Umbilical cord (tissue), 2 donors: ENCODE results near the gene CATSPERD. TPM values are rescaled to one million over a fixed set of nuclear protein-coding genes. Genes with fewer than 3 reads are reported as not detected.
A peak's percentile ranks its signal among the peaks of the same experiment; 100 is the strongest.
"Not testable (repeated sequence)": the region's sequence is repeated elsewhere in the genome, so short reads cannot be mapped to it uniquely, and the experiment has no call there.

Source experiments
- DNase-seq: peaks from one replicate; pipeline ENCODE4 v3.0.0-alpha.2; 2015; ENCODE audit warnings: low spot score
- total RNA-seq: library from RNA; depleted of rRNA; stranded (reverse); fragments of >200 nt; gene quantifications from one replicate; pipeline ENCODE4 v1.2.3, GENCODE V29; 2014; ENCODE audit warnings: low replicate concordance; ENCODE audit not compliant: insufficient read depth

Gene CATSPERD
- total RNA-seq, 1 donor from 2014 or later: not detected

GRCh38 chr19:5684694-5685430 lies 35.6 kb upstream of the CATSPERD start:
- no peak for DNase-seq

GRCh38 chr19:5686326-5686646 lies 34.2 kb upstream of the CATSPERD start:
- DNase-seq: no peak

- peak; percentile 92 for DNase-seq
Measured at GRCh38 chr19:5686647-5687359, 33.6 kb upstream of the CATSPERD start.

GRCh38 chr19:5687360-5688198 lies 32.9 kb upstream of the CATSPERD start:
- DNase-seq: no peak

GRCh38 chr19:5688262-5688881 lies 32.1 kb upstream of the CATSPERD start:
- not testable (repeated sequence) for DNase-seq

GRCh38 chr19:5690125-5690954 lies 30.1 kb upstream of the CATSPERD start, which contains the start of gene RPL36:
Gene RPL36 (plus strand): TSS chr19:5690295. CDS start chr19:5690508, 213 bp downstream.
- peak; percentile 98 for DNase-seq

- peak; percentile 56 for DNase-seq
Measured at GRCh38 chr19:5690955-5691821, 29.2 kb upstream of the CATSPERD start.

- DNase-seq: no peak
Measured at GRCh38 chr19:5691822-5692722, 28.4 kb upstream of the CATSPERD start.

GRCh38 chr19:5692723-5693194 lies 27.7 kb upstream of the CATSPERD start:
- DNase-seq: no peak

GRCh38 chr19:5693195-5694166 lies 27.0 kb upstream of the CATSPERD start:
- DNase-seq: no peak

- DNase-seq: no peak
Measured at GRCh38 chr19:5694167-5694955, 26.1 kb upstream of the CATSPERD start.

- DNase-seq: no peak
Measured at GRCh38 chr19:5694956-5695648, 25.3 kb upstream of the CATSPERD start.

- DNase-seq: no peak
Measured at GRCh38 chr19:5695649-5696195, 24.7 kb upstream of the CATSPERD start.

GRCh38 chr19:5696196-5697021 lies 24.0 kb upstream of the CATSPERD start:
- DNase-seq: no peak
